Activated CD4-positive, alpha-beta T cell treated with anti-CD3 and anti-CD28 coated beads, Interleukin-2, Interleukin-4, amounts not matched to agents 100 ng/mL and 50 ng/mL, durations not matched to agents 16 hours and 8 hours (primary cell): ENCODE data around the gene GRIFIN.

ENCODE experiments used
- DNase-seq: peaks from one replicate; pipeline ENCODE4 v3.0.0-alpha.2; 2020; ENCODE audit warnings: low spot score

Gene GRIFIN

GRCh38 chr7:2432910-2433712 is 43.1 kb downstream of the GRIFIN start:
- DNase-seq = no peak

- DNase-seq = peak; percentile 37
Measured at GRCh38 chr7:2431260-2431867, 44.8 kb downstream of the GRIFIN start.

- DNase-seq = no peak
Measured at GRCh38 chr7:2425749-2426148, 50.4 kb downstream of the GRIFIN start.
